Liver (tissue), 3 donors: ENCODE measurements around the gene ZG16B.

ENCODE experiments used
- ATF3 ChIP-seq: IDR thresholded peaks from 2 replicates; pipeline ENCODE4 v1.6.1; 2016; ENCODE audit warnings: antibody characterized with exemption
- CTCF ChIP-seq: fragments of 150-350 bp; IDR thresholded peaks from 2 replicates; pipeline ENCODE4 v1.5.1; 2017; ENCODE audit warnings: improper control_type of control experiment, low read depth, low read length; ENCODE audit not compliant: missing input control
- EGR1 ChIP-seq, 2 donors: IDR thresholded peaks; 2 replicates each; pipeline ENCODE4 v1.6.1; 2016 to 2018; ENCODE audit warnings: antibody characterized with exemption in 2 of 2, low read depth in 2 of 2
- FOXA1 ChIP-seq: IDR thresholded peaks from 2 replicates; pipeline ENCODE4 v1.6.1; 2016; ENCODE audit warnings: antibody characterized with exemption
- GABPA ChIP-seq, 2 donors: IDR thresholded peaks in 1 of 2; conservative IDR thresholded peaks in 1 of 2; 2 replicates each; pipeline ENCODE4 v1.6.1; 2016; ENCODE audit warnings: antibody characterized with exemption in 2 of 2, mild to moderate bottlenecking in 1 of 2, moderate library complexity in 1 of 2
- JUND ChIP-seq, 2 donors: IDR thresholded peaks; 2 replicates each; pipeline ENCODE4 v1.6.1; 2016; ENCODE audit warnings: antibody characterized with exemption in 2 of 2
- MAX ChIP-seq: IDR thresholded peaks from 2 replicates; pipeline ENCODE4 v1.6.1; 2016; ENCODE audit warnings: antibody characterized with exemption
- RAD21 ChIP-seq, 2 donors: IDR thresholded peaks; 2 replicates each; pipeline ENCODE4 v1.6.1; 2016; ENCODE audit warnings: antibody characterized with exemption in 2 of 2, mild to moderate bottlenecking in 2 of 2
- RXRA ChIP-seq, 2 donors: IDR thresholded peaks; 2 replicates each; pipeline ENCODE4 v1.6.1; 2017 to 2018; ENCODE audit warnings: antibody characterized with exemption in 2 of 2, mild to moderate bottlenecking in 1 of 2
- SP1 ChIP-seq: IDR thresholded peaks from 2 replicates; pipeline ENCODE4 v1.6.1; 2018; ENCODE audit warnings: antibody characterized with exemption, mild to moderate bottlenecking
- TAF1 ChIP-seq: conservative IDR thresholded peaks from 2 replicates; pipeline ENCODE4 v1.6.1; 2016; ENCODE audit warnings: antibody characterized with exemption, mild to moderate bottlenecking
- YY1 ChIP-seq: IDR thresholded peaks from 2 replicates; pipeline ENCODE4 v1.6.1; 2016; ENCODE audit warnings: antibody characterized with exemption, mild to moderate bottlenecking
- TF ChIP-seq, protein P1 (sequence below): IDR thresholded peaks from 2 replicates; pipeline ENCODE4 v1.6.1; 2016; ENCODE audit warnings: antibody characterized with exemption, mild to moderate bottlenecking
- TF ChIP-seq, protein P2 (sequence below): IDR thresholded peaks from 2 replicates; pipeline ENCODE4 v1.6.1; 2016; ENCODE audit warnings: antibody characterized with exemption
- donor health status: healthy.
- donor health status: healthy.

GRCh38 chr16:2819179-2819938 is 10.7 kb upstream of the ZG16B start:
- TF ChIP-seq, protein P1, sequence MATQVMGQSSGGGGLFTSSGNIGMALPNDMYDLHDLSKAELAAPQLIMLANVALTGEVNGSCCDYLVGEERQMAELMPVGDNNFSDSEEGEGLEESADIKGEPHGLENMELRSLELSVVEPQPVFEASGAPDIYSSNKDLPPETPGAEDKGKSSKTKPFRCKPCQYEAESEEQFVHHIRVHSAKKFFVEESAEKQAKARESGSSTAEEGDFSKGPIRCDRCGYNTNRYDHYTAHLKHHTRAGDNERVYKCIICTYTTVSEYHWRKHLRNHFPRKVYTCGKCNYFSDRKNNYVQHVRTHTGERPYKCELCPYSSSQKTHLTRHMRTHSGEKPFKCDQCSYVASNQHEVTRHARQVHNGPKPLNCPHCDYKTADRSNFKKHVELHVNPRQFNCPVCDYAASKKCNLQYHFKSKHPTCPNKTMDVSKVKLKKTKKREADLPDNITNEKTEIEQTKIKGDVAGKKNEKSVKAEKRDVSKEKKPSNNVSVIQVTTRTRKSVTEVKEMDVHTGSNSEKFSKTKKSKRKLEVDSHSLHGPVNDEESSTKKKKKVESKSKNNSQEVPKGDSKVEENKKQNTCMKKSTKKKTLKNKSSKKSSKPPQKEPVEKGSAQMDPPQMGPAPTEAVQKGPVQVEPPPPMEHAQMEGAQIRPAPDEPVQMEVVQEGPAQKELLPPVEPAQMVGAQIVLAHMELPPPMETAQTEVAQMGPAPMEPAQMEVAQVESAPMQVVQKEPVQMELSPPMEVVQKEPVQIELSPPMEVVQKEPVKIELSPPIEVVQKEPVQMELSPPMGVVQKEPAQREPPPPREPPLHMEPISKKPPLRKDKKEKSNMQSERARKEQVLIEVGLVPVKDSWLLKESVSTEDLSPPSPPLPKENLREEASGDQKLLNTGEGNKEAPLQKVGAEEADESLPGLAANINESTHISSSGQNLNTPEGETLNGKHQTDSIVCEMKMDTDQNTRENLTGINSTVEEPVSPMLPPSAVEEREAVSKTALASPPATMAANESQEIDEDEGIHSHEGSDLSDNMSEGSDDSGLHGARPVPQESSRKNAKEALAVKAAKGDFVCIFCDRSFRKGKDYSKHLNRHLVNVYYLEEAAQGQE: no peak
- TF ChIP-seq CTCF: no peak
- TF ChIP-seq GABPA (IDR thresholded peaks at IDR 0.05 in 1 of 2, conservative IDR thresholded peaks at IDR 0.05 in 1 of 2): no peak
- no peak for TF ChIP-seq RAD21 (IDR thresholded peaks at IDR 0.05)
- TF ChIP-seq TAF1: no peak
- no peak for TF ChIP-seq FOXA1
- no peak for TF ChIP-seq ATF3
- no peak for TF ChIP-seq YY1
- TF ChIP-seq EGR1 (IDR thresholded peaks at IDR 0.05; ENCODE audit: low read depth in 2 of 2): no peak
- TF ChIP-seq JUND (IDR thresholded peaks at IDR 0.05): no peak
- no peak for TF ChIP-seq SP1
- no peak for TF ChIP-seq RXRA (IDR thresholded peaks at IDR 0.05)
- no peak for TF ChIP-seq MAX
- TF ChIP-seq, protein P2, sequence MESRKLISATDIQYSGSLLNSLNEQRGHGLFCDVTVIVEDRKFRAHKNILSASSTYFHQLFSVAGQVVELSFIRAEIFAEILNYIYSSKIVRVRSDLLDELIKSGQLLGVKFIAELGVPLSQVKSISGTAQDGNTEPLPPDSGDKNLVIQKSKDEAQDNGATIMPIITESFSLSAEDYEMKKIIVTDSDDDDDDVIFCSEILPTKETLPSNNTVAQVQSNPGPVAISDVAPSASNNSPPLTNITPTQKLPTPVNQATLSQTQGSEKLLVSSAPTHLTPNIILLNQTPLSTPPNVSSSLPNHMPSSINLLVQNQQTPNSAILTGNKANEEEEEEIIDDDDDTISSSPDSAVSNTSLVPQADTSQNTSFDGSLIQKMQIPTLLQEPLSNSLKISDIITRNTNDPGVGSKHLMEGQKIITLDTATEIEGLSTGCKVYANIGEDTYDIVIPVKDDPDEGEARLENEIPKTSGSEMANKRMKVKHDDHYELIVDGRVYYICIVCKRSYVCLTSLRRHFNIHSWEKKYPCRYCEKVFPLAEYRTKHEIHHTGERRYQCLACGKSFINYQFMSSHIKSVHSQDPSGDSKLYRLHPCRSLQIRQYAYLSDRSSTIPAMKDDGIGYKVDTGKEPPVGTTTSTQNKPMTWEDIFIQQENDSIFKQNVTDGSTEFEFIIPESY: no peak
